ENCODE data around the gene MMP28.

DNA sequence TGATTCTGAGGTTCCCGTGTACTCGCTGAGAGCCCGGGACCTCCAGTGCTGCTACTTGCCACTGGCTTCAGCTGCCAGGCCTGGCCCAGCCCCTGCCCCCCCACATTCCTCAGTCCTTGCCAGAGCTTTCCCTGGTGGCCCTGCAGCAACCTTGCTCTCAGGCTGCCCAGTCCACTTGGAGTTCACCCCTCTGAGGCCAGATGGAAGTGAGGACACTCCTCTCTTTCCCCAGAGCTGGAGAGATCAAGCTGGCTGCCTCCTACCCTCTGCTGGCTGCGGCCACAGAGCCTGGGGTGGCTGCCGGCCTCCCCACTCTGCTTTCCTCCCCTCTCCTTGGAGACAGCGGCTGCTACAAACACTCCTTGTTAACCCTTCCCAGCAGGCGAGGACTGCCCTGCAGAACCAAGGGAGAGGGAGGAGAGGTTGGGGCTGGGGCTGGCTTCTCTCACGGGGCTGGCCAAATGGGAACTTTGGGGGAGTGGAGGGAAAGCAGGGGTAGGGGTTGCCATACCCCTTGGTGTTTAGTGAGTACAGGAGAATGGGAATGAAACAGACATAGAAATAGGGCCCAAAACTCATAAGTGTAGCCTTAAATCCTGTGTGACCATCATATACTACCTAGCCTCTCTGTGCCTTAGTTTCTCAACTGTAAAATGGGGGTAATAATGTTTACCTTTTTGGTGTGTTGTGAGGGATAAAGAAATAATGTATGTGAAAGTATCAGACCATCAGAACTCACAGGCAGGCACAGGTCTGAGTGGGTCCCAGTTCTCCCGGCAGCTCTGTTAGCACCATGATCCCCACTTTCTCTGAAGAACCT is 42.3 kb downstream of the MMP28 start, which contains the start of gene GAS2L2:
- TF ChIP-seq, protein P1, sequence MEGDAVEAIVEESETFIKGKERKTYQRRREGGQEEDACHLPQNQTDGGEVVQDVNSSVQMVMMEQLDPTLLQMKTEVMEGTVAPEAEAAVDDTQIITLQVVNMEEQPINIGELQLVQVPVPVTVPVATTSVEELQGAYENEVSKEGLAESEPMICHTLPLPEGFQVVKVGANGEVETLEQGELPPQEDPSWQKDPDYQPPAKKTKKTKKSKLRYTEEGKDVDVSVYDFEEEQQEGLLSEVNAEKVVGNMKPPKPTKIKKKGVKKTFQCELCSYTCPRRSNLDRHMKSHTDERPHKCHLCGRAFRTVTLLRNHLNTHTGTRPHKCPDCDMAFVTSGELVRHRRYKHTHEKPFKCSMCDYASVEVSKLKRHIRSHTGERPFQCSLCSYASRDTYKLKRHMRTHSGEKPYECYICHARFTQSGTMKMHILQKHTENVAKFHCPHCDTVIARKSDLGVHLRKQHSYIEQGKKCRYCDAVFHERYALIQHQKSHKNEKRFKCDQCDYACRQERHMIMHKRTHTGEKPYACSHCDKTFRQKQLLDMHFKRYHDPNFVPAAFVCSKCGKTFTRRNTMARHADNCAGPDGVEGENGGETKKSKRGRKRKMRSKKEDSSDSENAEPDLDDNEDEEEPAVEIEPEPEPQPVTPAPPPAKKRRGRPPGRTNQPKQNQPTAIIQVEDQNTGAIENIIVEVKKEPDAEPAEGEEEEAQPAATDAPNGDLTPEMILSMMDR (IDR thresholded peaks at IDR 0.05) = no peak
- TF ChIP-seq POLR2A (IDR thresholded peaks at IDR 0.05) = no peak

All from lower leg skin (tissue), 3 donors.